SK-N-MC (cell line): ENCODE results near the gene ZNF638.

Source experiments
- DNase-seq: peaks from one replicate; pipeline ENCODE4 v3.0.0-alpha.2; 2011; ENCODE audit warnings: low read depth, low spot score
- H3K27ac ChIP-seq: fragments of 200-600 bp; sonication (generic); 2 replicates; pipeline ENCODE4 v1.5.1; 2016; ENCODE audit warnings: mixed run types
- H3K36me3 ChIP-seq: fragments of 200-600 bp; sonication (generic); 2 replicates; pipeline ENCODE4 v1.6.1; 2017; ENCODE audit warnings: antibody characterized with exemption, low read length, mixed read lengths; ENCODE audit not compliant: insufficient read depth
- H3K4me3 ChIP-seq: fragments of 200-600 bp; sonication (generic); 2 replicates; pipeline ENCODE4 v1.5.1; 2016
- H3K9ac ChIP-seq: fragments of 200-600 bp; sonication (generic); 2 replicates; pipeline ENCODE4 v1.8.0; 2017; ENCODE audit warnings: mixed run types, mixed read lengths; ENCODE audit not compliant: insufficient read length
- H3K9me3 ChIP-seq: fragments of 200-600 bp; sonication (generic); 2 replicates; pipeline ENCODE4 v1.6.1; 2017; ENCODE audit warnings: low read depth, mild to moderate bottlenecking, antibody characterized with exemption, low read length, moderate library complexity, mixed read lengths
- EZH2 ChIP-seq: fragments of 200-600 bp; sonication (generic); IDR thresholded peaks from one replicate; pipeline ENCODE4 v1.6.1; 2017; ENCODE audit warnings: antibody characterized with exemption
- FOXP2 ChIP-seq: optimal IDR thresholded peaks from 2 replicates; pipeline ENCODE3; 2011; ENCODE audit warnings: mild to moderate bottlenecking, moderate library complexity; ENCODE audit not compliant: insufficient read depth; ENCODE audit errors: extremely low read length, control extremely low read depth
- POLR2AphosphoS5 ChIP-seq: IDR thresholded peaks from 2 replicates; pipeline ENCODE4 v1.6.1; 2012; ENCODE audit warnings: mild to moderate bottlenecking, low read depth, low read length, borderline replicate concordance

Gene ZNF638

DNA sequence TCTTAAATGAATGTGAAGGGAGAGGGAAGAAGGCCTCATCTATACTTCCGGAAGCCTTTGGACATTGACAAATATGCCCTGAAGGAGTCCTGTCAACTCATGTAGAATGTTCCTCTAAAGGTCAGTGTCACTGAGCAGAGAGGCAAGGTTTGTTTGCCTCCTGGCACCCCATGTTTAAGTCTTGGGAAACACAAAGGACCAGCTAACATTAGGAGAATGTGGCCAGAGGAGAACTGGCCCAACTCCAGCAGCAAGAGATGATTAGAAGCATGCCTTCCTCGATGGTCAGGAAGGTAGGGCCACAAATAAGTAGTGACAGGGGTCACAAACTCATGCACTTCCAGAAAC lies 127.5 kb downstream of the ZNF638 start:
- DNase-seq: no peak
- Histone ChIP-seq H3K27ac (no peak overlapping the region), H3K36me3 (no peaks in the 10 kb centered on the region), H3K4me3 (no peak overlapping the region), H3K9me3 (no peaks in the 10 kb centered on the region), H3K9ac (no peak overlapping the region)
- TF ChIP-seq POLR2AphosphoS5 (no peak), FOXP2 (no peak), EZH2 (no peak)

DNA sequence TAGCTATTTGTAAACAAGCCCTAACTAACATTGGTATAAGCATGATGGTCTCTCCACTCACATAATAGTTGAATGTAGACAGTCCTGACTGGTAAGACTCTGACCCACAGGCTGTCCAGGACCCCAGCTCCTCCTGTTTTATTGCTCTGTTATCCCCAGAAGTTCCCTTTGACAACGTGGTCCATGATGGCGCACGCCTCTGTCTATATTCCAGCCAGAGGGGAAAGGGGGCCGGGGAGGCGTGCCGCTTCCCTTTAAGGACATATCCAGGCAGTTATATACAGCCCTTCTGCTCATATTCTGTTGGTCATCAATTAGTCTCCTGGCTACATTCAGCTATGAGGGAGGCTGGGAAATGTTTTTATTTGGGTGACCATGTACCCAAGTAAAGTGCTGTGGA lies 128.5 kb downstream of the ZNF638 start:
- no peaks in the 10 kb centered on the region for H3K9me3 ChIP-seq
- TF ChIP-seq FOXP2 (no peak), EZH2 (no peak), POLR2AphosphoS5 (no peak)
- H3K9ac ChIP-seq: no peak overlapping the region
- DNase-seq: no peak
- H3K36me3 ChIP-seq: no peaks in the 10 kb centered on the region
- no peak overlapping the region for H3K27ac ChIP-seq
- no peak overlapping the region for H3K4me3 ChIP-seq

DNA sequence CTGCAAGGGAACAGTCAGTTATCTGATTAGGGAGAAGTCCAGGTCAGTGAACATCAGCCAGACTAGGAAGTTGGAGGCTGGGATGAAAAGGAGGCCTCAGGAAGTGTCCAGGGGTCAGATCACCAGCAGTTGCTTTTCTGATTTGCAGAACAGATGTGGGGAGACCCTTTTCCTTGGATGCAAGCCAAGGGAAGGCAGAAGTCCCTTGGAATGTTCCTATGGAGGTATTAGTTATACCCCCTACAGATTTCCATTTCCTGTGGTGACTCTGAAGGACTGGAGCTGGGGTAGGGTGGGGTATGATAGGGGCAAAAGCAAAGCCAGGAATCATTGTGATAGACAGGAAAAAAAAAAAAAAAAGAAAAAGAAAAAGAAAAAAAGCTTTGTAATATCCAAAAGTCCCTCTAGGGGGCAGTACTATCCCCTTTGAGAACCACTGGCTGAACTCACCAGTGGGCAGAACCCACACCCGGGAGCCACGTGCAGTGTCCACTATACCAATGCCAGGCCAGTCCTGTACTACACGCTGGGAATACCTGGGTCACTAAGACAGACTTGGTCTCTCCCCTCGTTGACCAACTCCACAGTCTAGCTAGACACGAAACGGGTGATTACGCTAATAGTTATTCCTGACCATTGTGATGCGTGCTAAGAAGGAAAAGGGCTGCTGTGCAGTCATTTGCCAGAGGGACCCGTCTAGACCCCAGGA lies 129.2 kb downstream of the ZNF638 start:
- DNase-seq: no peak
- H3K9ac ChIP-seq: no peak overlapping the region
- TF ChIP-seq EZH2 (no peak), POLR2AphosphoS5 (no peak)
- no peak overlapping the region for H3K27ac ChIP-seq
- H3K4me3 ChIP-seq: no peak overlapping the region
- no peaks in the 10 kb centered on the region for H3K9me3 ChIP-seq
- H3K36me3 ChIP-seq: no peaks in the 10 kb centered on the region

DNA sequence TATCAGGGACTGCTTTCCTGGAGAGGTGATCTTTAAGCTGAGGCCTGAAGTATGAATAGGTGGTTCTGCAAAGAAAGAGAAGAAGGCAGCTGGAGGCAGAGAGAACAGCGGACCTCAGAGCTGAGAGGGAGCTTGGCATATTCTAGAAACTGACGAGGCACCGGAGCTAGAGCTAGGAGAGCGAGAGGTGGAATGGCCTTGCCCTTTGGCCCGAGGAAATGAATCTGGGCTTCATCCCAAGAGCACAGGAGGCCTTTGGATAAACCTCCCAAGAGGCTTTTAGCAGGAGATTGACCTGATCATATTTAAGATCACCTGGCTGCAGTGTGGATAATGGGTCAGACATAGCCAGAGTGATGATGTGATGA lies 129.7 kb downstream of the ZNF638 start:
- Histone ChIP-seq H3K27ac (no peak overlapping the region), H3K9ac (no peak overlapping the region), H3K36me3 (no peaks in the 10 kb centered on the region), H3K9me3 (no peaks in the 10 kb centered on the region), H3K4me3 (no peak overlapping the region)
- TF ChIP-seq POLR2AphosphoS5 (no peak), EZH2 (no peak), FOXP2 (no peak)
- no peak for DNase-seq

DNA sequence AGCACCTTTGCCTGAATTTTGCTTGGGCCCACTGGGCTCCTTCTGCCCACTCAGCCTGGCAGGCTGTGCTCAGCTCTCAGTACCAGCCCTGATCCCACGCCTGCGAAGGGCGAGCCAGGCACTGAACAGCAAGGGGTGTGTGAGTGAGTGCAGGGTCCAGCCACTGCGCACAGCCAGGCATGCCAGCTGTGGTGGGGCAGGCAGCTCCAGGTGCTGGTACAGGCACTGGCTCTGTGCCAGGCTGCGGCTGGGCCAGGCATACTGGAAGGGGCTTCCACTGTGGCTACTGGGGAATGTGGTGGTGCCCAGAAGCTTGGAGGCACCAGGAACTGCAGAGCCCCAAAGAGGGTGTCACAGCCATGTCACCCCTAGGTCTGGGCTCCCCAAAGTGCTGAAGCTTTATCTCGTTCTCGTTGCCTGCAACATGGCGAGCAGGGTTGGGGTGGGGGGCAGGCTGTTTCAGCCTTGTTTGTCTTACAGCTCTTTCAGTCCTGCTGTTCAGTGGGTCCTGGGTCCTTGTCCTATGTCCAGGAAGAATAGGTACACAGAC lies 130.5 kb downstream of the ZNF638 start:
- Histone ChIP-seq H3K4me3 (no peak overlapping the region), H3K27ac (no peak overlapping the region), H3K9me3 (no peaks in the 10 kb centered on the region), H3K36me3 (no peaks in the 10 kb centered on the region), H3K9ac (no peak overlapping the region)
- TF ChIP-seq EZH2 (no peak), FOXP2 (no peak), POLR2AphosphoS5 (no peak)
- no peak for DNase-seq

DNA sequence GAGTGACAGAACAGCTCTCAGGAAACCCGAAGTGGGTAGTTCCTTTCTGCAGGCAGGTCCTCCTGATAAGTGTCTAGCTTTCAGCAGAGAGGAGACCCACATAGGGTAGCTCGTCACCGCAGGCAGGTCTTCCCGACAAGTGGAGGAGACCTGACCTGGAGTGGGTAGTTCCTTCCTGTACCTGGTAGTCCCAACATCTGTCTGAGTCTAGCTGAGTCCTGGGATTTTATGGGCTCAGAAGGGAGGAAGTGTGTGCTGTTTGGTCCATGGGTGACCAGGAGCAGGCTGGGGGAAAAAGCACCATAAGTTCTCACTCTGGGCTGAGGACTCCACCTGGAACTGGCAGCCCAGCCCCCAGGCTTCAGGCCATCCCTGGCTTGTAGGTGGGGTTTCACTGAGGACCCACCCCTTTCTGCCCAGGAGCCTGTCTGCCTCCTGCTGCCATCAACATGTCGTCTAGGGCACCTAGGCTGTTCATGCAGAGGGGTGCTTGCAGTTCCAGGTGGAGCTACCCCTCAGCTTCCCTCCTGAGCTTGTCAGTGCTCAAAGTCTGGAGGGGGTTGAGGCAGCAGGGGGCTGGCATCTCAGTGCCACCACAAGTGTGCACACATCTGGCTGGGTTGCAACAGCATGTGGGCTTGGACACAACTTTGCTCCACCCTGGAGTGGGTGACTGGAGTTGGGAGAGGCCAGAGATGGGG lies 131.2 kb downstream of the ZNF638 start:
- Histone ChIP-seq H3K9me3 (no peaks in the 10 kb centered on the region), H3K27ac (no peak overlapping the region), H3K4me3 (no peak overlapping the region), H3K36me3 (no peaks in the 10 kb centered on the region), H3K9ac (no peak overlapping the region)
- TF ChIP-seq EZH2: no peak
- DNase-seq: no peak

DNA sequence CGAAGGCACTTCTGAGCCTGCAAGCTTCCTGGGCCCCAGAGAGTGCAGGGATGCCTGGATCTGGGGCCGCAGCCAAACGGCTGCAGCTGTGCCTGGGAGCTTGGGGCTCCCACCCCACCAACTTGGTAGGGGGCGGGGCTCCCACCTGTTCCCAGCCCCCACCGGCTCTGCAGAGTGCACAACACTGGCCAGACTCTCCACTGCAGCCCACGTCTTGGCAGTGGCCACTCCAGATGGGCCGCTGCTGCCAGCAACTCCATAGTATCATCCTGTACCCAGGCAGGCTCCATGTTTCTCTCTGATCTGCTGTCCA lies 131.7 kb downstream of the ZNF638 start:
- H3K27ac ChIP-seq: no peak overlapping the region
- no peak overlapping the region for H3K9ac ChIP-seq
- no peaks in the 10 kb centered on the region for H3K36me3 ChIP-seq
- TF ChIP-seq EZH2: no peak
- no peak overlapping the region for H3K4me3 ChIP-seq
- no peaks in the 10 kb centered on the region for H3K9me3 ChIP-seq
- no peak for DNase-seq

DNA sequence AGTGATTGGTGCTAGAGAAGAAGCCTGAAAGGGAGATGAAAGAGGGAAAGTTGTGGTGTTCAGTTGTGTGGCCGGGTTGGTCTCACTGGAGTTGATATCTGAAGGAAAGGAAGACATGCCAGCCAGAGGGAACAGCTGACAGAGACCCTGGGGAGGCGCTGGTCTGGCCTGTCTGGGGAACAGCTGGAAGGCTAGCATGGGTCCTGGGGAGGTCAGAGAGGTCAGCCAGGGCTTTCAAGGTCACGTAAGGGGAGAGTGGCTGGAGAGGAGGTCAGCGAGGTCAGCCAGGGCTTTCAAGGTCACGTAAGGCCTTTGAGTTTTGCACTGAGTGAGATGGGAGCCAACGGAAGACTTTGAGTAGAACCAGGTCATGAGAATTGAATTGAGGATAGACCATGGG lies 132.8 kb downstream of the ZNF638 start:
- Histone ChIP-seq H3K9ac (no peak overlapping the region), H3K4me3 (no peak overlapping the region), H3K36me3 (no peaks in the 10 kb centered on the region), H3K27ac (no peak overlapping the region), H3K9me3 (no peaks in the 10 kb centered on the region)
- no peak for TF ChIP-seq EZH2
- TF ChIP-seq FOXP2: no peak
- no peak for TF ChIP-seq POLR2AphosphoS5
- no peak for DNase-seq

DNA sequence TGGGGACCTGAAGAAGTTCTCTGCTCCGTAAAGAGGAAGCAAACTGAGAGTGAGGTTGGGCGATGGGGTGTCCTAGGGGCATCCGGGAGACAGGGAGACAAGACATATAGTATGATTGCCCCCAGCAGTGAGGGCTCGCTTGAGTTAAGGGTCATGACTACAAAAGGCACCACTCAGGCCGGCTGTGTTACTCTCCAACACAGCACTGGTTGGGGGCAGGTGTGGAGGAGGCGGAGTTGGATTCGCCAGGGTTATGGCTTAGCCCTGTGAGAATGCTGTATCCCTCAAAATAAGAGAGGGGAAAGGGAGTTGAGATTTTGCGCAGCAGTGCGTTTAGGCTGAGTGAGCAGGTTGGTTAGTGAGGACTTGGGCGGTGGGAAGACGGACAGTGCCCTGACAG lies 133.8 kb downstream of the ZNF638 start:
- H3K9ac ChIP-seq: no peak overlapping the region
- H3K27ac ChIP-seq: no peak overlapping the region
- H3K4me3 ChIP-seq: no peak overlapping the region
- no peaks in the 10 kb centered on the region for H3K9me3 ChIP-seq
- no peak for DNase-seq
- H3K36me3 ChIP-seq: no peaks in the 10 kb centered on the region
- TF ChIP-seq EZH2 (no peak), POLR2AphosphoS5 (no peak), FOXP2 (no peak)
